Mesendoderm (in vitro differentiated cells): Measurements from ENCODE around the gene KIZ.

Source experiments
- DNase-seq: peaks from one replicate; pipeline ENCODE4 v3.0.0; 2013
- H2AK5ac ChIP-seq: 2 replicates; pipeline ENCODE4 v1.6.1; 2013; ENCODE audit warnings: low read length, inconsistent platforms
- H2BK120ac ChIP-seq: 2 replicates; pipeline ENCODE4 v1.6.1; 2013; ENCODE audit warnings: low read depth, mild to moderate bottlenecking, low read length, moderate library complexity, mixed read lengths
- H2BK15ac ChIP-seq: replicated peaks from 2 replicates; pipeline ENCODE4 v1.6.1; 2013; ENCODE audit warnings: low read depth, mild to moderate bottlenecking, moderate library complexity
- H2BK5ac ChIP-seq: 2 replicates; pipeline ENCODE4 v1.6.1; 2013; ENCODE audit warnings: low read length, inconsistent platforms
- H3K18ac ChIP-seq: 2 replicates; pipeline ENCODE4 v1.6.1; 2013; ENCODE audit warnings: mild to moderate bottlenecking, low read length, mixed read lengths
- H3K23ac ChIP-seq: one replicate; pipeline ENCODE4 v1.6.1; 2013; ENCODE audit warnings: low read length
- H3K27ac ChIP-seq: 2 replicates; pipeline ENCODE4 v1.5.1; 2013; ENCODE audit warnings: low read depth, mild to moderate bottlenecking, inconsistent platforms, low read length, moderate library complexity
- H3K27me3 ChIP-seq: 2 replicates; pipeline ENCODE4 v1.6.1; 2013; ENCODE audit warnings: low read length, control low read depth, mild to moderate bottlenecking, inconsistent platforms; ENCODE audit not compliant: insufficient read depth, poor library complexity
- H3K36me3 ChIP-seq: 2 replicates; pipeline ENCODE4 v1.6.1; 2013; ENCODE audit warnings: low read length, inconsistent platforms; ENCODE audit not compliant: control insufficient read depth, insufficient read depth
- H3K4ac ChIP-seq: one replicate; pipeline ENCODE4 v1.6.1; 2013; ENCODE audit warnings: low read depth, mild to moderate bottlenecking, low read length, moderate library complexity
- H3K4me1 ChIP-seq: 2 replicates; pipeline ENCODE4 v1.6.1; 2013; ENCODE audit warnings: low read depth, low read length, inconsistent platforms; ENCODE audit not compliant: control insufficient read depth
- H3K4me2 ChIP-seq: 2 replicates; pipeline ENCODE4 v1.6.1; 2013; ENCODE audit warnings: low read length
- H3K4me3 ChIP-seq: 2 replicates; pipeline ENCODE4 v1.5.1; 2013; ENCODE audit warnings: mild to moderate bottlenecking, low read length
- H3K56ac ChIP-seq: one replicate; pipeline ENCODE4 v1.6.1; 2013; ENCODE audit warnings: low read length
- H3K79me1 ChIP-seq: 2 replicates; pipeline ENCODE4 v1.6.1; 2013; ENCODE audit warnings: low read length, inconsistent platforms
- H3K79me2 ChIP-seq: 2 replicates; pipeline ENCODE4 v1.6.1; 2013; ENCODE audit warnings: mild to moderate bottlenecking, low read length; ENCODE audit not compliant: control insufficient read depth, insufficient read depth
- H3K9ac ChIP-seq: 2 replicates; pipeline ENCODE4 v1.6.1; 2013; ENCODE audit warnings: low read length, inconsistent platforms
- H4K5ac ChIP-seq: one replicate; pipeline ENCODE4 v1.6.1; 2013; ENCODE audit warnings: low read length
- H4K8ac ChIP-seq: one replicate; pipeline ENCODE4 v1.6.1; 2013; ENCODE audit warnings: low read depth, mild to moderate bottlenecking, control low read depth, low read length, moderate library complexity
- WGBS: extraction: QIAGEN DNeasy Blood & Tissue Kit; methylation state at CpG from one replicate; pipeline ENCODE4 v1.1.7; 2013; ENCODE audit warnings: low lambda C conversion rate, missing lambda C conversion rate; ENCODE audit not compliant: insufficient coverage; ENCODE audit errors: extremely low coverage; 5-methylcytosine and 5-hydroxymethylcytosine counted together

The KIZ gene

GRCh38 chr20:21235484-21236445 is 109.9 kb downstream of the KIZ start:
- no peak overlapping the region for H3K9ac ChIP-seq
- no peak overlapping the region for H3K4me3 ChIP-seq
- H3K4me2 ChIP-seq: no peak overlapping the region
- no peaks in the 10 kb centered on the region for H3K36me3 ChIP-seq
- no peak overlapping the region for H3K18ac ChIP-seq
- H3K27ac ChIP-seq: no peak overlapping the region
- no peak overlapping the region for H4K5ac ChIP-seq
- no peak overlapping the region for H2AK5ac ChIP-seq
- H2BK5ac ChIP-seq: no peak overlapping the region
- H3K4ac ChIP-seq: no peak overlapping the region
- no peak overlapping the region for H4K8ac ChIP-seq
- no peak overlapping the region for H2BK15ac ChIP-seq
- H2BK120ac ChIP-seq: no peak overlapping the region
- H3K79me1 ChIP-seq: no peaks in the 10 kb centered on the region
- no peak overlapping the region for H3K23ac ChIP-seq
- no CpG with 5 or more reads among the region's 15 CpGs for WGBS
- H3K4me1 ChIP-seq: no peaks in the 10 kb centered on the region
- no peaks in the 10 kb centered on the region for H3K79me2 ChIP-seq
- H3K56ac ChIP-seq: no peak overlapping the region
- H3K27me3 ChIP-seq: no peaks in the 10 kb centered on the region
- DNase-seq: peak; percentile 68

- Histone ChIP-seq H3K56ac (no peak overlapping the region), H3K23ac (no peak overlapping the region), H4K8ac (no peak overlapping the region), H3K4me1 (no peaks in the 10 kb centered on the region), H4K5ac (no peak overlapping the region), H2BK15ac (no peak overlapping the region), H3K4me3 (no peak overlapping the region), H3K36me3 (no peaks in the 10 kb centered on the region), H3K79me1 (no peaks in the 10 kb centered on the region), H3K27me3 (no peaks in the 10 kb centered on the region), H3K9ac (no peak overlapping the region), H2BK120ac (no peak overlapping the region), H3K4ac (no peak overlapping the region), H3K27ac (no peak overlapping the region), H3K4me2 (no peak overlapping the region), H3K18ac (no peak overlapping the region), H3K79me2 (no peaks in the 10 kb centered on the region), H2BK5ac (no peak overlapping the region), H2AK5ac (no peak overlapping the region)
- DNase-seq: no peak
- WGBS: no CpG with 5 or more reads among the region's 10 CpGs
Measured at GRCh38 chr20:21237956-21238799, 112.3 kb downstream of the KIZ start.

GRCh38 chr20:21238818-21239536 is 113.1 kb downstream of the KIZ start:
- no peak overlapping the region for H3K9ac ChIP-seq
- H3K79me1 ChIP-seq: no peaks in the 10 kb centered on the region
- no peak overlapping the region for H3K56ac ChIP-seq
- H4K5ac ChIP-seq: no peak overlapping the region
- no peak overlapping the region for H3K18ac ChIP-seq
- H2BK5ac ChIP-seq: no peak overlapping the region
- DNase-seq: no peak
- H3K79me2 ChIP-seq: no peaks in the 10 kb centered on the region
- no peak overlapping the region for H4K8ac ChIP-seq
- no peak overlapping the region for H3K4me2 ChIP-seq
- no peak overlapping the region for H2BK15ac ChIP-seq
- no peak overlapping the region for H2AK5ac ChIP-seq
- H3K36me3 ChIP-seq: no peaks in the 10 kb centered on the region
- no peaks in the 10 kb centered on the region for H3K4me1 ChIP-seq
- no peak overlapping the region for H3K4me3 ChIP-seq
- WGBS: no CpG with 5 or more reads among the region's 6 CpGs
- H3K27ac ChIP-seq: no peak overlapping the region
- H3K23ac ChIP-seq: no peak overlapping the region
- no peak overlapping the region for H2BK120ac ChIP-seq
- no peak overlapping the region for H3K4ac ChIP-seq
- H3K27me3 ChIP-seq: no peaks in the 10 kb centered on the region

- Histone ChIP-seq H3K27ac (no peak overlapping the region), H3K79me1 (no peaks in the 10 kb centered on the region), H4K8ac (no peak overlapping the region), H3K79me2 (no peaks in the 10 kb centered on the region), H2AK5ac (no peak overlapping the region), H4K5ac (no peak overlapping the region), H3K56ac (no peak overlapping the region), H3K27me3 (no peaks in the 10 kb centered on the region), H2BK15ac (no peak overlapping the region), H3K4me1 (no peaks in the 10 kb centered on the region), H2BK5ac (no peak overlapping the region), H2BK120ac (no peak overlapping the region), H3K9ac (no peak overlapping the region), H3K4ac (no peak overlapping the region), H3K36me3 (no peaks in the 10 kb centered on the region), H3K4me3 (no peak overlapping the region), H3K23ac (no peak overlapping the region), H3K4me2 (no peak overlapping the region), H3K18ac (no peak overlapping the region)
- DNase-seq: peak; percentile 32
- whole genome bisulfite sequencing: no CpG with 5 or more reads among the region's 9 CpGs
Measured at GRCh38 chr20:21240394-21240793, 114.5 kb downstream of the KIZ start.

GRCh38 chr20:21241406-21241805 is 115.5 kb downstream of the KIZ start:
- Histone ChIP-seq H3K79me2 (no peaks in the 10 kb centered on the region), H3K4me2 (no peak overlapping the region), H3K18ac (no peak overlapping the region), H3K4ac (no peak overlapping the region), H3K36me3 (no peaks in the 10 kb centered on the region), H3K23ac (no peak overlapping the region), H2BK120ac (no peak overlapping the region), H4K8ac (no peak overlapping the region), H2BK5ac (no peak overlapping the region), H2AK5ac (no peak overlapping the region), H3K9ac (no peak overlapping the region), H3K56ac (no peak overlapping the region), H3K27me3 (no peaks in the 10 kb centered on the region), H3K27ac (no peak overlapping the region), H3K4me3 (no peak overlapping the region), H4K5ac (no peak overlapping the region), H3K79me1 (no peaks in the 10 kb centered on the region), H2BK15ac (no peak overlapping the region), H3K4me1 (no peaks in the 10 kb centered on the region)
- DNase-seq: no peak
- no CpG with 5 or more reads among the region's 7 CpGs for WGBS
